HepG2 (cell line): Measurements from ENCODE around the gene ATG9A. TPM values are rescaled to one million over a fixed set of nuclear protein-coding genes. Genes with fewer than 3 reads are reported as not detected.

Experiments
- ARHGAP35 ChIP-seq: sonication (generic); formaldehyde crosslinking; IDR thresholded peaks from 2 replicates; pipeline ENCODE4 v1.9.0; 2022; ENCODE audit warnings: mild to moderate bottlenecking, inconsistent platforms, moderate library complexity, missing genetic modification reagents, borderline replicate concordance
- ARID4A ChIP-seq: sonication (generic); formaldehyde crosslinking; IDR thresholded peaks from 2 replicates; pipeline ENCODE4 v1.5.0; 2020; ENCODE audit warnings: mild to moderate bottlenecking, missing genetic modification reagents, borderline replicate concordance
- EED ChIP-seq: sonication (generic); formaldehyde crosslinking; IDR thresholded peaks from 2 replicates; pipeline ENCODE4 v1.5.0; 2020; ENCODE audit warnings: mild to moderate bottlenecking, missing genetic modification reagents
- ISX ChIP-seq: sonication (generic); formaldehyde crosslinking; conservative IDR thresholded peaks from 2 replicates; pipeline ENCODE4 v1.5.0; 2020; ENCODE audit warnings: missing genetic modification reagents
- MIER2 ChIP-seq: IDR thresholded peaks from 2 replicates; pipeline ENCODE4 v1.6.1; 2016; ENCODE audit warnings: missing biosample characterization, missing genetic modification reagents
- PLRG1 ChIP-seq: fragments of 450-650 bp; conservative IDR thresholded peaks from 2 replicates; pipeline ENCODE4 v1.6.1; 2016
- RARA ChIP-seq: IDR thresholded peaks from 2 replicates; pipeline ENCODE4 v1.6.1; 2016; ENCODE audit warnings: missing genetic modification reagents, missing compliant biosample characterization
- SIN3A ChIP-seq: IDR thresholded peaks from 2 replicates; pipeline ENCODE4 v1.6.1; 2011; ENCODE audit warnings: low read depth, mild to moderate bottlenecking, control low read depth, low read length, borderline replicate concordance
- TFDP2 ChIP-seq: sonication (generic); formaldehyde crosslinking; IDR thresholded peaks from 2 replicates; pipeline ENCODE4 v1.4.0; 2020; ENCODE audit warnings: missing genetic modification reagents
- ZBTB34 ChIP-seq: sonication (generic); formaldehyde crosslinking; IDR thresholded peaks from 2 replicates; pipeline ENCODE4 v1.8.0; 2022; ENCODE audit warnings: mild to moderate bottlenecking, missing genetic modification reagents
- ZNF142 ChIP-seq: sonication (generic); formaldehyde crosslinking; IDR thresholded peaks from 2 replicates; pipeline ENCODE4 v1.4.0; 2020; ENCODE audit warnings: missing genetic modification reagents
- ZNF383 ChIP-seq: sonication (generic); formaldehyde crosslinking; IDR thresholded peaks from 2 replicates; pipeline ENCODE4 v1.4.0; 2020; ENCODE audit warnings: missing genetic modification reagents, mild to moderate bottlenecking, borderline replicate concordance
- ZNF615 ChIP-seq: sonication (generic); formaldehyde crosslinking; IDR thresholded peaks from 2 replicates; pipeline ENCODE4 v1.5.0; 2020; ENCODE audit warnings: mild to moderate bottlenecking, missing genetic modification reagents, borderline replicate concordance
- ZNF703 ChIP-seq: sonication (generic); formaldehyde crosslinking; IDR thresholded peaks from 2 replicates; pipeline ENCODE4 v1.5.1; 2020; ENCODE audit warnings: missing genetic modification reagents, mild to moderate bottlenecking, moderate library complexity, borderline replicate concordance
- polyA plus RNA-seq, 8 experiments: library from polyadenylated mRNA; depleted of rRNA in 3 of 8; stranded (reverse) in 7 of 8; unstranded in 1 of 8; fragments of >200 nt; fragmentation: Illumina TruSeq in 4 of 8; extraction: Trizol in 4 of 8; gene quantifications; 2 replicates each; pipeline versions ENCODE4 v1.2.1 to v1.2.3, GENCODE V29; 2011 to 2016; ENCODE audit warnings: low read depth in 4 of 8, missing spikeins in 1 of 8, mixed read lengths in 1 of 8; ENCODE audit not compliant: insufficient read depth in 1 of 8
- total RNA-seq, 5 experiments: library from RNA; depleted of rRNA; stranded (reverse); fragments of >200 nt; fragmentation: Illumina TruSeq; extraction: Trizol; gene quantifications; 2 replicates each; pipeline ENCODE4 v1.2.3, GENCODE V29; 2016; ENCODE audit warnings: low read depth in 1 of 5

Gene ATG9A
- total and polyA plus RNA-seq, 2 of the 13 experiments (the other 11 are each of a cell fraction or from before 2014, with no cell fraction given), result 35.0 to 131 TPM

GRCh38 chr2:219218732-219219701 lies 10.4 kb downstream of the ATG9A start, which contains the start of gene ABCB6 (continued):
- peak; percentile 83; the same call in 1 of the 2 replicates for TF ChIP-seq SIN3A
- TF ChIP-seq RARA, result peak; percentile 43; the same call in 1 of the 2 replicates
- no peak for TF ChIP-seq ZNF383 (CRISPR knock-in tag)
- TF ChIP-seq ZBTB34 (CRISPR knock-in tag), result peak; percentile 94; the same call in 1 of the 2 replicates
- TF ChIP-seq TFDP2 (CRISPR knock-in tag), result peak; percentile 98
- peak; percentile 82 for TF ChIP-seq MIER2
- peak; percentile 84; the same call in 1 of the 2 replicates for TF ChIP-seq ZNF703 (CRISPR knock-in tag)
- no peak for TF ChIP-seq ZNF615
- TF ChIP-seq ZNF142 (CRISPR knock-in tag), result no peak
- peak; percentile 96 for TF ChIP-seq ARID4A (CRISPR knock-in tag)
- TF ChIP-seq PLRG1, result no peak
- TF ChIP-seq ISX, result peak; percentile 84; the same call in 1 of the 2 replicates
- TF ChIP-seq ARHGAP35 (CRISPR knock-in tag), result peak; percentile 97
- peak; percentile 85 for TF ChIP-seq EED
